HepG2 (cell line): ENCODE data around the gene BZW1.

Experiments used
- HDAC1 ChIP-seq: sonication (generic); formaldehyde crosslinking; IDR thresholded peaks from 2 replicates; pipeline ENCODE4 v1.5.1; 2020; ENCODE audit warnings: mild to moderate bottlenecking, missing genetic modification reagents
- MAFK ChIP-seq, 2 experiments: IDR thresholded peaks in 1 of 2; conservative IDR thresholded peaks in 1 of 2; 2 replicates each; pipeline ENCODE4 v1.6.1; 2011; ENCODE audit warnings: improper control_type of control experiment in 2 of 2, low read length in 2 of 2
- NBN ChIP-seq: fragments of 450-650 bp; conservative IDR thresholded peaks from 2 replicates; pipeline ENCODE4 v1.6.1; 2017
- POLR2A ChIP-seq, 2 experiments: IDR thresholded peaks; 2 replicates each; pipeline ENCODE4 v1.6.1; 2011; ENCODE audit warnings: low read depth in 2 of 2, low read length in 2 of 2, mild to moderate bottlenecking in 1 of 2, moderate library complexity in 1 of 2; ENCODE audit not compliant: insufficient read depth in 1 of 2
- ZNF496 ChIP-seq: sonication (generic); formaldehyde crosslinking; IDR thresholded peaks from 2 replicates; pipeline ENCODE4 v1.8.1; 2023; ENCODE audit warnings: mild to moderate bottlenecking, moderate library complexity, missing genetic modification reagents; ENCODE audit not compliant: insufficient replicate concordance
- TF ChIP-seq, protein P1 (sequence below): sonication (generic); formaldehyde crosslinking; IDR thresholded peaks from 2 replicates; pipeline ENCODE4 v1.5.0; 2020; ENCODE audit warnings: mild to moderate bottlenecking, missing genetic modification reagents, moderate library complexity
- TF ChIP-seq, protein P2 (sequence below): sonication (generic); formaldehyde crosslinking; conservative IDR thresholded peaks from 2 replicates; pipeline ENCODE4 v1.4.0; 2020; ENCODE audit warnings: missing genetic modification reagents
- TF ChIP-seq, protein P3 (sequence below), 2 experiments: IDR thresholded peaks; 2 replicates each; pipeline ENCODE4 v1.6.1; 2011 to 2012; ENCODE audit warnings: low read length in 2 of 2, borderline replicate concordance in 1 of 2, low read depth in 1 of 2, mild to moderate bottlenecking in 1 of 2, moderate library complexity in 1 of 2

DNA sequence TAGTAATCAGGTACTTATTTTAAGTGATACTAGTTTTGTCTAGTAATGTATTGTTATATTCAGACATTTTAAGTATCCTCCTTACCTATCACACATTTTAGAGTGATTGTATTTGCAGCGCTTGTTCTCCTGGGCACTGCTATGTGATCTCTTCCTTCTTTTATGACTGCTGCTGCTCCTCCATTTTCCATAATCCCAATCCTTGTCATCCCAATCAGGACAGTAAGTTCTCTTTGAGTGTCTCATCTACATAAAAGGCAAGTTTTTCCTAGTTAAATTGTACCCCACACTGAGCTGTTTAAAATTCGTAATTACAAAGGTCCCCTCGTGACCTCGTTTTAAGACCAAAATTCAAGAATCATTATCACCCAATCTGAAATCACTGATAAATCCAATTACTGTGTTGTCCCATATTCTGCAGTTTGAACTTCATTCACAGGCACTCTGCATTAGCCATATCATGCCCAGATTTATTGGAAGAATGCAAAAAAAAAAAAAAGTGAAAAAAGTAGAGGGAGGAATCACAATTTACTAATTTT lies 50.0 kb downstream of the BZW1 start:
- TF ChIP-seq MAFK (conservative IDR thresholded peaks at IDR 0.05 in 1 of 2, IDR thresholded peaks at IDR 0.05 in 1 of 2; ENCODE audit: low read length in 2 of 2), result no peak
- TF ChIP-seq, protein P1, sequence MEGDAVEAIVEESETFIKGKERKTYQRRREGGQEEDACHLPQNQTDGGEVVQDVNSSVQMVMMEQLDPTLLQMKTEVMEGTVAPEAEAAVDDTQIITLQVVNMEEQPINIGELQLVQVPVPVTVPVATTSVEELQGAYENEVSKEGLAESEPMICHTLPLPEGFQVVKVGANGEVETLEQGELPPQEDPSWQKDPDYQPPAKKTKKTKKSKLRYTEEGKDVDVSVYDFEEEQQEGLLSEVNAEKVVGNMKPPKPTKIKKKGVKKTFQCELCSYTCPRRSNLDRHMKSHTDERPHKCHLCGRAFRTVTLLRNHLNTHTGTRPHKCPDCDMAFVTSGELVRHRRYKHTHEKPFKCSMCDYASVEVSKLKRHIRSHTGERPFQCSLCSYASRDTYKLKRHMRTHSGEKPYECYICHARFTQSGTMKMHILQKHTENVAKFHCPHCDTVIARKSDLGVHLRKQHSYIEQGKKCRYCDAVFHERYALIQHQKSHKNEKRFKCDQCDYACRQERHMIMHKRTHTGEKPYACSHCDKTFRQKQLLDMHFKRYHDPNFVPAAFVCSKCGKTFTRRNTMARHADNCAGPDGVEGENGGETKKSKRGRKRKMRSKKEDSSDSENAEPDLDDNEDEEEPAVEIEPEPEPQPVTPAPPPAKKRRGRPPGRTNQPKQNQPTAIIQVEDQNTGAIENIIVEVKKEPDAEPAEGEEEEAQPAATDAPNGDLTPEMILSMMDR (CRISPR knock-in tag), result no peak
- no peak for TF ChIP-seq HDAC1 (CRISPR knock-in tag)
- TF ChIP-seq, protein P2, sequence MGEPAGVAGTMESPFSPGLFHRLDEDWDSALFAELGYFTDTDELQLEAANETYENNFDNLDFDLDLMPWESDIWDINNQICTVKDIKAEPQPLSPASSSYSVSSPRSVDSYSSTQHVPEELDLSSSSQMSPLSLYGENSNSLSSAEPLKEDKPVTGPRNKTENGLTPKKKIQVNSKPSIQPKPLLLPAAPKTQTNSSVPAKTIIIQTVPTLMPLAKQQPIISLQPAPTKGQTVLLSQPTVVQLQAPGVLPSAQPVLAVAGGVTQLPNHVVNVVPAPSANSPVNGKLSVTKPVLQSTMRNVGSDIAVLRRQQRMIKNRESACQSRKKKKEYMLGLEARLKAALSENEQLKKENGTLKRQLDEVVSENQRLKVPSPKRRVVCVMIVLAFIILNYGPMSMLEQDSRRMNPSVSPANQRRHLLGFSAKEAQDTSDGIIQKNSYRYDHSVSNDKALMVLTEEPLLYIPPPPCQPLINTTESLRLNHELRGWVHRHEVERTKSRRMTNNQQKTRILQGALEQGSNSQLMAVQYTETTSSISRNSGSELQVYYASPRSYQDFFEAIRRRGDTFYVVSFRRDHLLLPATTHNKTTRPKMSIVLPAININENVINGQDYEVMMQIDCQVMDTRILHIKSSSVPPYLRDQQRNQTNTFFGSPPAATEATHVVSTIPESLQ, result no peak
- TF ChIP-seq ZNF496 (CRISPR knock-in tag), result no peak
- TF ChIP-seq, protein P3, sequence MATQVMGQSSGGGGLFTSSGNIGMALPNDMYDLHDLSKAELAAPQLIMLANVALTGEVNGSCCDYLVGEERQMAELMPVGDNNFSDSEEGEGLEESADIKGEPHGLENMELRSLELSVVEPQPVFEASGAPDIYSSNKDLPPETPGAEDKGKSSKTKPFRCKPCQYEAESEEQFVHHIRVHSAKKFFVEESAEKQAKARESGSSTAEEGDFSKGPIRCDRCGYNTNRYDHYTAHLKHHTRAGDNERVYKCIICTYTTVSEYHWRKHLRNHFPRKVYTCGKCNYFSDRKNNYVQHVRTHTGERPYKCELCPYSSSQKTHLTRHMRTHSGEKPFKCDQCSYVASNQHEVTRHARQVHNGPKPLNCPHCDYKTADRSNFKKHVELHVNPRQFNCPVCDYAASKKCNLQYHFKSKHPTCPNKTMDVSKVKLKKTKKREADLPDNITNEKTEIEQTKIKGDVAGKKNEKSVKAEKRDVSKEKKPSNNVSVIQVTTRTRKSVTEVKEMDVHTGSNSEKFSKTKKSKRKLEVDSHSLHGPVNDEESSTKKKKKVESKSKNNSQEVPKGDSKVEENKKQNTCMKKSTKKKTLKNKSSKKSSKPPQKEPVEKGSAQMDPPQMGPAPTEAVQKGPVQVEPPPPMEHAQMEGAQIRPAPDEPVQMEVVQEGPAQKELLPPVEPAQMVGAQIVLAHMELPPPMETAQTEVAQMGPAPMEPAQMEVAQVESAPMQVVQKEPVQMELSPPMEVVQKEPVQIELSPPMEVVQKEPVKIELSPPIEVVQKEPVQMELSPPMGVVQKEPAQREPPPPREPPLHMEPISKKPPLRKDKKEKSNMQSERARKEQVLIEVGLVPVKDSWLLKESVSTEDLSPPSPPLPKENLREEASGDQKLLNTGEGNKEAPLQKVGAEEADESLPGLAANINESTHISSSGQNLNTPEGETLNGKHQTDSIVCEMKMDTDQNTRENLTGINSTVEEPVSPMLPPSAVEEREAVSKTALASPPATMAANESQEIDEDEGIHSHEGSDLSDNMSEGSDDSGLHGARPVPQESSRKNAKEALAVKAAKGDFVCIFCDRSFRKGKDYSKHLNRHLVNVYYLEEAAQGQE (IDR thresholded peaks at IDR 0.05; ENCODE audit: borderline replicate concordance in 1 of 2, low read depth in 1 of 2, low read length in 2 of 2), result no peak
- no peak for TF ChIP-seq POLR2A (IDR thresholded peaks at IDR 0.05; ENCODE audit: insufficient read depth in 1 of 2, low read depth in 2 of 2, low read length in 2 of 2)
- TF ChIP-seq NBN, result no peak
